HG03064 (cell line): Measurements from ENCODE around the gene RD3L.
"Not testable (repeated sequence)": the region's sequence is repeated elsewhere in the genome, so short reads cannot be mapped to it uniquely, and the experiment has no call there.

Experiments
- ATAC-seq: cut with Tn5 transposase; IDR thresholded peaks from one replicate; pipeline ENCODE4 v1.9.1; 2021; ENCODE audit warnings: low read depth; ENCODE audit not compliant: unreplicated experiment

RD3L gene

GRCh38 chr14:103928011-103928890, 14.1 kb downstream of the RD3L start, which contains the start of gene TDRD9:
Gene TDRD9 (plus strand): TSS chr14:103928456. CDS start chr14:103928510, 54 bp downstream.
- no peak for ATAC-seq

GRCh38 chr14:103927566-103927965, 14.8 kb downstream of the RD3L start:
- ATAC-seq: no peak

GRCh38 chr14:103925316-103925715, 17.0 kb downstream of the RD3L start:
- ATAC-seq: no peak

GRCh38 chr14:103923863-103924262, 18.5 kb downstream of the RD3L start:
- ATAC-seq: no peak

- ATAC-seq: not testable (repeated sequence)
These were observed 20.5 kb downstream of the RD3L start for GRCh38 chr14:103921855-103922200.

GRCh38 chr14:103920981-103921854, 21.1 kb downstream of the RD3L start:
- ATAC-seq: peak; percentile 97

GRCh38 chr14:103916636-103917262, 25.6 kb downstream of the RD3L start:
- ATAC-seq: no peak

GRCh38 chr14:103915616-103916015, 26.7 kb downstream of the RD3L start:
- no peak for ATAC-seq

- no peak for ATAC-seq
These were observed 31.3 kb downstream of the RD3L start for GRCh38 chr14:103910984-103911383.

- ATAC-seq: no peak
These were observed 31.9 kb downstream of the RD3L start for GRCh38 chr14:103910262-103910935.

- no peak for ATAC-seq
These were observed 32.6 kb downstream of the RD3L start for GRCh38 chr14:103909531-103910261.

- no peak for ATAC-seq
These were observed 33.7 kb downstream of the RD3L start for GRCh38 chr14:103908580-103908979.

- ATAC-seq: no peak
These were observed 36.4 kb downstream of the RD3L start for GRCh38 chr14:103905842-103906456.

GRCh38 chr14:103904493-103905107, 37.7 kb downstream of the RD3L start:
- ATAC-seq: no peak

GRCh38 chr14:103899833-103900232, 42.5 kb downstream of the RD3L start:
- no peak for ATAC-seq

GRCh38 chr14:103899316-103899715, 43.0 kb downstream of the RD3L start:
- no peak for ATAC-seq

- no peak for ATAC-seq
These were observed 43.6 kb downstream of the RD3L start for GRCh38 chr14:103898711-103899110.

- no peak for ATAC-seq
These were observed 44.1 kb downstream of the RD3L start for GRCh38 chr14:103898204-103898603.
